Urinary bladder (tissue), 4 donors: Measurements from ENCODE around the gene NAGLU. TPM values are rescaled to one million over a fixed set of nuclear protein-coding genes. Genes with fewer than 3 reads are reported as not detected.

ENCODE experiments used
- DNase-seq: peaks from one replicate; pipeline ENCODE4 v3.0.0-alpha.2; 2015; ENCODE audit errors: extremely low spot score
- H3K27ac ChIP-seq: one replicate; pipeline ENCODE4 v1.5.1; 2013; ENCODE audit warnings: low read depth, mild to moderate bottlenecking, moderate library complexity
- H3K36me3 ChIP-seq: one replicate; pipeline ENCODE4 v1.6.1; 2013; ENCODE audit warnings: mild to moderate bottlenecking, moderate library complexity; ENCODE audit not compliant: insufficient read depth
- H3K4me1 ChIP-seq: one replicate; pipeline ENCODE4 v1.6.1; 2013; ENCODE audit warnings: mild to moderate bottlenecking, moderate library complexity; ENCODE audit not compliant: insufficient read depth
- H3K4me3 ChIP-seq: one replicate; pipeline ENCODE4 v1.5.1; 2013; ENCODE audit warnings: low read depth, low read length
- WGBS: extraction: QIAGEN DNeasy Blood & Tissue Kit; methylation state at CpG from one replicate; pipeline ENCODE4 v1.1.7; 2013; 5-methylcytosine and 5-hydroxymethylcytosine counted together
- polyA plus RNA-seq: library from polyadenylated mRNA; stranded (reverse); fragments of 200-250 nt; gene quantifications from one replicate; pipeline ENCODE4 v1.2.3, GENCODE V29; 2013
- total RNA-seq: library from RNA; depleted of rRNA; stranded (reverse); fragments of >200 nt; gene quantifications from one replicate; pipeline ENCODE4 v1.2.3, GENCODE V29; 2014
- donor health status: healthy with polysubstance abuse.
- donor health status: healthy.

Gene NAGLU
- total and polyA plus RNA-seq, 2 donors: 18.0 to 40.3 TPM

DNA sequence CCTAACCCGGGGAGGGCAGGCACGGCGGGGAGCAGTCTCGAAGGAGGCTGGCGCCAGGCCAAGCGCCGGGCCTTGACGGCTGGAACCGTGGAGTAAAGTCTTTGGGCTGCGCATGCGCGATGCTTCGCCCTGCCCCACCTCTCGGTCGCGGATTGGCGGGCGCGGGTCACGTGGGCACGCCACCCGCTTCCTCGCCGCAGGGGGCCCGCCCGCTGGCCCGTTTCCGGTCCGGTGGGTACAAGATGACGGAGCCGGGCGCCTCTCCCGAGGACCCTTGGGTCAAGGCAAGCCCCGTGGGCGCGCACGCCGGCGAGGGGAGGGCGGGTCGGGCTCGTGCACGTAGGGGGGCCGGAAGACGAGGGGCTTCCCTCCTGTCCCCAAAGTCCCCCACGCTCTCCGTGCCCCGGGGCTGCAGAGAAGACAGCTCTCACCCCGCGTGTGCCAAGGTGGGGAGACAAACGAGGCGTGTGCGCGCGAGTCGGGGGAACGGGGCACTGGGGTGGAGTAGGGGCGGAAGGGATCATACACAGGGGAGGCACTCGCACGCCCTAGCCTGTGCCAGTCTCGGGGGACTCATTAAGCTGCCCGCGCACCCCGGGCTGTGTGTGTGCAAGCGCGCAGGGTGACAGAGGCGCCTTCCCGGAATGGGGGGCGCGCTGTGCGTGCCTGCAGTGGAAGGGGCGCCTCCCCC is 31.0 kb downstream of the NAGLU start, which contains the start of gene MLX:
Gene MLX, plus strand, starts transcription at position 218 of the 691 bp plus-strand sequence. Its CDS starts 25 bp downstream, at position 243.
- Histone ChIP-seq H3K4me3 (peak within 1 kb of the TSS; percentile 70), H3K4me1 (peaks cover 2% of the 10 kb centered on the region), H3K27ac (peak within 1 kb of the TSS; percentile 76), H3K36me3 (peaks cover 2% of the 10 kb centered on the region)
- WGBS: under 1% methylated on average over 72 of the region's 72 CpGs
- peak; percentile 69 for DNase-seq

DNA sequence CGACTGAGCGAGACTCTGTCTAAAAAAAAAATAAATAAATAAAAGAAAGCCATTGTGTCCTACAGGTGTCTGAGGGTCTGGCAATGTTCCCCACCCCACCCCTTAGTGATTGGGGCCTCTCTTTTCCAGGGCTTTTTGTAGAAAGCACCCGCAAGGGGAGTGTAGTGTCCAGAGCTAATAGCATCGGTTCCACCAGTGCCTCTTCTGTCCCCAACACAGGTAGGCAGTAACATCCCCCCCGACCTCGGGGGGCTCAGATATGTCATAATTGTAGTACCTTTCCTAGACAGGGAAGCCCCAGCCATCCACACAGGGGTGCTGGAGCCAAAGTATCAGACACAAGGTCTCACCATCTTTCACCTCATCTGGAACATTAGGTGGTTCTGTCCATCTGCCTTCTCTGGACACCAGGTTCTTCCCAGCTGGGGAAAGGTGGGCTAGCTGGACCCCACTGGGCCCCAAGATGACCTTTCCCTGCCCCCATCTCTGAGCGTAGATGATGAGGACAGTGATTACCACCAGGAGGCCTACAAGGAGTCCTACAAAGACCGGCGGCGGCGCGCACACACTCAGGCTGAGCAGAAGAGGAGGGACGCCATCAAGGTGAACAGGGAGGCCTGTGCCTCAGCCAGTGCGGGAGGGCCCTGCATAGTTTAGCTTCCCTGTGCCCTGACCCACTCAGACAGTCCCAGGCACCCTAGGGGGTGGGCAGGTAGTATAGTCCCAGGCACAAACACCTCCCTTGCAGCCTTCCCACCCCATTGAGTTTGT is 32.5 kb downstream of the NAGLU start:
- H3K27ac ChIP-seq: no peak overlapping the region
- H3K4me1 ChIP-seq: no peaks in the 10 kb centered on the region
- H3K4me3 ChIP-seq: no peak overlapping the region
- peaks cover 9% of the 10 kb centered on the region for H3K36me3 ChIP-seq
- WGBS: 87% methylated on average over 14 of the region's 14 CpGs
- DNase-seq: no peak

DNA sequence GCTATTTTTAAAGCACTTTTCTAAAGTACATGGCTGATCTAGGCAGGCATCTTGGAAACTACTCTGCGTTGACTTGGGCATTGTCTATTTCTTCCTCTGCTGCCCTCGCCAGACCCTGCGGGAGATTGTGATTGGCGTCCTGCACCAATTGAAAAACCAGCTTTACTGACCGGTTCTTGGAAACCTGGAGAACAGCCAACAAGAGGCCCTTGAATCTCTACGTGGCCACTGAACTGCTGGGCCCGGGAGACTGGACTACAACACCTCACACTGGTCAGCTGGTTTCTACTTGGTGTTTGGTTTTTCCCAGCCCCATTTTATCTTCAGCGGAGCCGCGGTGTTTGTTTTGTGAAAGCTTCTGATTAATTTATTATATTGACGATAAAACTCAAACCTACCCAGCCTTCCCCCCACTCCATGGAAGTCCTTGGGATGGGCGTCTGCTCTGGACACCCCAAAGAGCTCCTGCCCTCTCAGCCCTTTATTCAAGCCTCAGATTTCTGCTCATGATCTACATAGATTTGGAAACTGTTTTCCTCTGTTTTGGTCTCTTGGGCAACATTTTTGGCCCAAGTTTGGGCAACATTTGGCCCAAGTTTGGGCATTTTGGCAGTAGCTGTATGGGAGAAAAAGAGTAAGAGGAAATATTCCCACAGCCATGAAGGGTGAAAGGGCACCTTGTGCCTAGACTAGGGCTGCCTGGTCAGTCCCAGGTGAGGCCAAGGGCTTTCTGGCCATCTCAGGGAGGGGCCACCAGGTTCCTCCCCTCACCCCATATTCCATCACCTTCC is 35.6 kb downstream of the NAGLU start:
- Histone ChIP-seq H3K4me1 (no peaks in the 10 kb centered on the region), H3K4me3 (no peak overlapping the region), H3K27ac (no peak overlapping the region), H3K36me3 (peaks cover 9% of the 10 kb centered on the region)
- 72% methylated on average over 12 of the region's 12 CpGs for WGBS
- DNase-seq: no peak

DNA sequence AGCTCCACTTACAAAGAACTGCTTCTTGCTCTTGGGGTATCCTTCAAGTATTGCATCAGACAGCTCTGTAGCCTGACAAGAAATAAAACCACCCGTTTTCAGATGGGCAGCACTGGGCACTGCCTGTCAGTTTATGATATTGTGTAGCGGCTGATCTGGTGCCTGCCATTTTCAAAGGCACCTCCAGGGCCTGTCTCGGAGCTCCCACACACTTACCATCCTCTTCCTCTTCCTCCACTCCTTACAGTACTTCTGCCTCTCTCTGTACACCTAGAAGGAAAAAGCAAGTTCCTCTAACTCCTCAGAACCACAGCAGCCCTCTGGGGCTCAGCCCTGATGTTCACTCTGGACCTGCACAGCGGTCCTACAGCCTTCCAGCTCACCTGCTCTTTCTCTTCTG is 37.1 kb downstream of the NAGLU start:
- 84% methylated on average over 4 of the region's 4 CpGs for WGBS
- H3K4me1 ChIP-seq: no peaks in the 10 kb centered on the region
- no peak overlapping the region for H3K4me3 ChIP-seq
- no peak for DNase-seq
- peaks cover 9% of the 10 kb centered on the region for H3K36me3 ChIP-seq
- no peak overlapping the region for H3K27ac ChIP-seq

DNA sequence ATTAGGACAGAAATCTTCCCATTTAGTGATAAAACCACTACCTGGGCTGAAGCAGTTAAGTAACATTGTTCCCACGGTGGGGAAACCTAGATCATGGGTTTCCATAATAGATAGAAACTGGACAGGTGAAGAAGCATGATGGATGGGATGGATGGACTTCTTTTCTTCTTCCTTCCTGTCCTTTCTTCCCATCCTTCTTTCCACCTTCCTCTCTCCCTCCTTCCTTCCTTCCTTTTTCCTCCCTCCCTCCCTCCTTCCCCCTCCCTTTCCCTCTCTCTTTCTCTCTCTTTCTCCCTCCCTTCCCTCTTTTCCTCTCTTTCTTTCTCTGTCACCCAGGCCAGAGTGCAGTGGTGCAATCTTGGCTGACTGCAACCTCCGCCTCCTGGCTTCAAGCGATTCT is 38.4 kb downstream of the NAGLU start:
- no peak overlapping the region for H3K4me3 ChIP-seq
- WGBS: 84% methylated on average over 3 of the region's 3 CpGs
- no peaks in the 10 kb centered on the region for H3K4me1 ChIP-seq
- DNase-seq: no peak
- H3K27ac ChIP-seq: no peak overlapping the region
- H3K36me3 ChIP-seq: peaks cover 9% of the 10 kb centered on the region

DNA sequence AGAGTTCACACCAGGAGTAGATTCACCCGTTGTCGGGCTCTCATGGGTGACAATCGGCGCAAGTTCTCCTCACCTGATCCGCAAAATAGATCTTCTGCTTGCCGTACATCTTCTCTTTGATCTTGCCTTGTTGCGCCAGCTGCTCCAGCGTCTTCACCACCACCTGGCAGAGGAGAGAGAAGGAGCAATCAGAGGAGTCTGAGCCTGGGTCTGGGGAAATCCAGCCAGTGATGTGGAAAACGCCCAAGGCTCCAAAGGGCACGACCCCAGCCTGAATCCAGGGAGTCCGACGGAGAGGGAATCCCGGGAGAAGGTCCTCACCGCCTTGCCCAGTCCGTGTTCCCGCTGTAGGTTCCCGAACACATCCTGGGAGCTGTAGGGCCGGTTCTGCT is 41.1 kb downstream of the NAGLU start:
- peaks cover 11% of the 10 kb centered on the region for H3K36me3 ChIP-seq
- H3K4me3 ChIP-seq: peak overlapping the region; percentile 51
- no peak for DNase-seq
- WGBS: 5% methylated on average over 18 of the region's 18 CpGs
- no peak overlapping the region for H3K27ac ChIP-seq
- H3K4me1 ChIP-seq: no peaks in the 10 kb centered on the region

DNA sequence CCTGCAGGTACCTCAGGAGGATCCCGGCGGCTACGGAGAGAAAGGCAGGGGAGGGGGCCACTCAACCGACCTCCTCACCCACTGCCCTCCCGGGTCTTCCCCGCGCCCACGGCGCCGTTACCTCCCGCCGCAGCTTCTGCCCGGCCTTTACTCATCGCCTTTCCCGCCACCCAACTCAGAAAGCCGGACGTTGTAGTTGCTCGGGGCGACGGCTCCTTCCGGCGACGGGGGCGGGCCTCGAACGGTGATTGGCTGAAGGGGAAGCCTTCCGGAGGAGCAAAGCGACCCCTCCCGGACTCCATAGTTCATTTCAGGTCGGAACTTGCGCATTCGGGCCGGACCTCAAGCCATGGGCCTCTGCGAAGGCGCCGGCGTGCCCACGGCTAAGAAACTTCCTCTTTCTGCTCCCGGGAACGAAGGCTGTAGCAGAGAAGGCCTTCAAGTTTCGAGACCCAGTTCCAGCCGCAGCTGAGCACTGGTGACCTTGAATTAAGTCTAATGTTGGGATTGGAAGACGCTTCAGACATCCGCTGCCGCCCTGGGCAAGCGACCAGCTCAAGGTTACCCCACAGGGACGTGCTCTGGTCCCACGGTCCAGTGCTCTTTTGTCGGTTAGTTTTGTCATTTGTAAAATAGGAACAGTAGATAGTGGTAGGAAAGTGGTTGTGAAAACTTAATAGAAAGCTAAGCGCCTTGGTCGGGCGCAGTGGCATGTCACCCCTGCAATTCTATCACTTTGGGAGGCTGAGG is 41.7 kb downstream of the NAGLU start, which contains the start of gene PSMC3IP:
Gene PSMC3IP, minus strand, starts transcription at position 198 of the 750 bp plus-strand sequence. Its CDS starts 43 bp downstream, at position 155.
- DNase-seq: peak; percentile 81
- Histone ChIP-seq H3K4me3 (peak within 1 kb of the TSS; percentile 51), H3K27ac (peak within 1 kb of the TSS; percentile 38), H3K36me3 (peaks cover 10% of the 10 kb centered on the region), H3K4me1 (no peaks in the 10 kb centered on the region)
- under 1% methylated on average over 52 of the region's 52 CpGs for WGBS

DNA sequence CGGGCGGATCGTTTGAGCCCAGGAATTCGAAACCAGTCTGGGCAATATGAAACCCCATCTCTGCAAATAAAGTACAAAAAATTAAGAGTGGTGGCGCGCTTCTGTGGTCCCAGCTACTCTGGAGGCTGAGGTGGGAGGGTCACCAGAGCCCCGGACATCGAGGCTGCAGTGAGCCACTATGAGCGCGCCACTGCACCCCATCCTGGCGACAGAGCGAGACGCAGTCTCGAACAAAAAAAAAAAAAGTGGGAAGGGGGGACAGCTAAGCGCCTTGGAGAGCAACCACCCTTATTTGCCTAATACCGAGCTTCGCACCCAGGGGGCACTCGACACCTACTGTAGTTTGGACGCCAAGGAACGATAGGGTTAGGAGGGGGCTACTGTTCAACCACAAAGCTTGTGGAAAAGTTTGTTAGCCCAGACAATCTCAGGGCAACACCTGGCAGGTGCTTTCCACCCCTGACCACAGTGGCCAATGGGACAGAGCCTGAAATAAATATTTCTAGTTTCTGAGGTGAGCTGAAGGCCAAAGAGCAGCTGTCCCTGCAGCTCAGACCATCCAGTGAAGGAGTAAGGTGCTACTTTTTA is 42.3 kb downstream of the NAGLU start:
- Histone ChIP-seq H3K4me1 (no peaks in the 10 kb centered on the region), H3K4me3 (peak overlapping the region; percentile 51), H3K27ac (peak overlapping the region; percentile 38), H3K36me3 (peaks cover 4% of the 10 kb centered on the region)
- DNase-seq: no peak
- WGBS: under 1% methylated on average over 20 of the region's 20 CpGs

DNA sequence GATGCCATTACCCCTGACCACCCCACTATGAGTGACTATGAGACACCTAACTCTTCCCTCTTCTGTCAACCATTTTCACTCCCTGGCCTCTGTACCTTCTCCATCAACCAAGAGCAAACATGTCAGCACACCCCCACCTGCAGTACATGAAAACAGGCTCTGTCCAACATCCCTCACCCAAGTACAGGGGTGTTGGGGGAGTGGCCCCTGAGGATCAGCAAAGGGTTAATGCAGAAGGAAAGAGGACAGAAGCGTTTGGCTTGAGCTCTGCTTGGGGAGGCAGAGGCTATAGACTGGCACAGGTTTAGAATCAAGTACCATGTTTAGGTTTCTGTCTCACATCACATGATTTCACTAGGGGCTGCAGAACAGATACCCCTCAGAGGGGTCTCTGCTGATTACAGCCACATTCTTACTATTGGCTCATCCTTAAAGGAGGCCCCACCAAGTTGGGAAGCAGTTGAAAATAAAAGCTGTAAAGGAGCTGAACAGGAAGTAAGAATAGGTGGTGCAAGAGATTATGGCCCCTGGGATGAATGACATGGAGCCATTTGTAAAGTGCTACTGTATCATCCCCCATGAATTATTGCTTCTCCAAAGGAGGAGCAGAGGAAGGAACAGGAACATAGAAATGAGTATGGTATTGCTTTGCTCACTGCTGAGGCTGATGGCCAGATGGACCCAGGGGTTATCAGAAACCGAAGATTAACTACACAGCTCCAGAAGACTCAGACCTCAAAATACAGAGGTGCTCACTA is 43.9 kb downstream of the NAGLU start:
- H3K4me3 ChIP-seq: no peak overlapping the region
- H3K4me1 ChIP-seq: no peaks in the 10 kb centered on the region
- 40% methylated on average over 2 of the region's 2 CpGs for WGBS
- peaks cover 9% of the 10 kb centered on the region for H3K36me3 ChIP-seq
- no peak overlapping the region for H3K27ac ChIP-seq
- DNase-seq: no peak

DNA sequence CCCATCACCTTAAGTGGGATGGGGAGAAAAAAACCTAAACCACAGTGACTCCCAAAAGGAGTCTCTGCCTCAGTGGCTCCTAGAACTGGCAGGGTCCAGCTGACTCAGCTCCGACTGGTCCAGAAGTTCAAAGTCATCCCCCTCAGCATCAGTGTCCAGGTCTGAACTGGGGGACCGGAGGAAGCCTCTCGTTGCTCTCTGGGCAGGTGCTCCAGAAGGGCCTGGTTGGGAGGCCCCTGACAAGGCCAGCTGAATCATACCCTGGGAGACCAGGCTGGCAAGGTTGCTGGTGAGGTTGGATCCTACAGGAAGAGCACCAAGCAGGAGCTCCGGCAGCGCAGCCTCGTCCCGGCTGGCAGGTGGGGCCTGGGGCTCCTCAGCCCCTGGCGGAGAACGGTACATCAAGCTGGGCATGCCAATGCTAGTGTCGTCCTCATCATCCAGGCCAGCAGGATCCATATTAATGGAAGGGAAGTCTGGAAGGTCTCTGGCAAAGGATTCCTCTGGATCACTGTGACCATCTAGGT is 45.8 kb downstream of the NAGLU start:
- DNase-seq: no peak
- Histone ChIP-seq H3K36me3 (peaks cover 9% of the 10 kb centered on the region), H3K27ac (no peak overlapping the region), H3K4me1 (no peaks in the 10 kb centered on the region), H3K4me3 (no peak overlapping the region)
- 91% methylated on average over 10 of the region's 10 CpGs for WGBS

DNA sequence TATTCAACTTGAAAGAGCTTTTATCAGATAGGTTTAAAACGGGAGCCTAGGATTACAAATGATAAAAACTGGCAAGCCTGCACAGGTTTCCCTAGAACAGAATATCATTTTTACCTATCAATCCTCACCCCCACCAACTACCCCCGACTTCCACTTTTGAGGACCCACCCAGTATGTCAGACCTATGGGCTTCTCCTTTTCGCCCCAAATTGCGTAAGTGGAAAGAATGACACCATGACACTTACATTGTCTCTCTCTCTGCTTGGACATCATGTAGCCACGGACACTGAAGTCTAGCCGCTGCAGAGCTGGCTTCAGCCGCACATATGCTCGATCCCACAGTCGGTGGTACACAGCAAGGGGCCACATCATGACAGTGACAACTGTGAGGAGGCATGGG is 48.8 kb downstream of the NAGLU start:
- no peaks in the 10 kb centered on the region for H3K4me1 ChIP-seq
- 85% methylated on average over 9 of the region's 9 CpGs for WGBS
- no peak for DNase-seq
- no peak overlapping the region for H3K27ac ChIP-seq
- H3K36me3 ChIP-seq: peaks cover 9% of the 10 kb centered on the region
- H3K4me3 ChIP-seq: no peak overlapping the region

DNA sequence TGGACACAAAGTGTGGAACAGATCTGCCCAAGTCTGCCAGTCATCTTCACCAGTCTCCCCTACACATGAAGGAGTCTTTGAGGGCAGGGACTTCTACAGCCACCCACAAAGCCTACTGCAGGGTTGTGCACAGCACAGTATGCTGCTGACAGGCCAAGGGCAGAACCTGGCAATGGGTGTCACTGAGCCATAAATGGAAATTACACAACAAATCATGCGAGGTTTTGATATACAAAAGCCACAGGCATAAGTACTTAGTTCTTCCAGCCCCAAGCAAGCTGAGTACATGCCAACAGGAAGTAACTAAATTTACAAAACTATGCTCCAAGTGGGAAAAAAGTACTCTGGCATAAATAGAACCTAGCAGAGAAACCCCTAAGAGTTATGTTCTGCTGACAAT is 49.3 kb downstream of the NAGLU start:
- DNase-seq: no peak
- peaks cover 9% of the 10 kb centered on the region for H3K36me3 ChIP-seq
- 38% methylated on average over 1 of the region's 1 CpG for WGBS
- no peak overlapping the region for H3K27ac ChIP-seq
- no peak overlapping the region for H3K4me3 ChIP-seq
- no peaks in the 10 kb centered on the region for H3K4me1 ChIP-seq
